ENCODE results near the gene EAPP.
"Not testable (repeated sequence)": the region's sequence is repeated elsewhere in the genome, so short reads cannot be mapped to it uniquely, and the experiment has no call there.

EAPP gene

GRCh38 chr14:34536951-34537676, 2.4 kb downstream of the EAPP start:
- DNase-seq (ENCODE audit: extremely low read depth, insufficient read length): no peak
- no peak overlapping the region for H3K4me3 ChIP-seq (replicated peaks; ENCODE audit: low read depth, low read length)

GRCh38 chr14:34527591-34527990, 11.9 kb downstream of the EAPP start:
- DNase-seq (ENCODE audit: extremely low read depth, insufficient read length): no peak
- H3K4me3 ChIP-seq (replicated peaks; ENCODE audit: low read depth, low read length): no peak overlapping the region
- no peaks in the 10 kb centered on the region for H3K27me3 ChIP-seq (replicated peaks; ENCODE audit: control insufficient read depth, insufficient read depth, low read length)
- TF ChIP-seq CTCF (IDR thresholded peaks at IDR 0.05; ENCODE audit: insufficient read depth, low read length, poor library complexity, severe bottlenecking): no peak
- peaks cover 4% of the 10 kb centered on the region for H3K36me3 ChIP-seq (ENCODE audit: control insufficient read depth, insufficient read depth, low read length)

More at GRCh38 chr14:34536951-34537676, 2.4 kb downstream of the EAPP start:
- Histone ChIP-seq H3K36me3 (ENCODE audit: control insufficient read depth, insufficient read depth, low read length) (peaks cover 2% of the 10 kb centered on the region), H3K27me3 (replicated peaks; ENCODE audit: control insufficient read depth, insufficient read depth, low read length) (no peaks in the 10 kb centered on the region)
- no peak for TF ChIP-seq CTCF (IDR thresholded peaks at IDR 0.05; ENCODE audit: insufficient read depth, low read length, poor library complexity, severe bottlenecking)

- H3K27me3 ChIP-seq (replicated peaks; ENCODE audit: control insufficient read depth, insufficient read depth, low read length); H3K4me3 ChIP-seq (replicated peaks; ENCODE audit: low read depth, low read length); DNase-seq (ENCODE audit: extremely low read depth, insufficient read length); H3K36me3 ChIP-seq (ENCODE audit: control insufficient read depth, insufficient read depth, low read length): not testable (repeated sequence)
Observed at GRCh38 chr14:34524216-34524615, 15.3 kb downstream of the EAPP start.

- no peak for DNase-seq (ENCODE audit: extremely low read depth, insufficient read length)
- no peak for TF ChIP-seq CTCF (IDR thresholded peaks at IDR 0.05; ENCODE audit: insufficient read depth, low read length, poor library complexity, severe bottlenecking)
- Histone ChIP-seq H3K36me3 (ENCODE audit: control insufficient read depth, insufficient read depth, low read length) (peaks cover 6% of the 10 kb centered on the region), H3K4me3 (replicated peaks; ENCODE audit: low read depth, low read length) (no peak overlapping the region), H3K27me3 (replicated peaks; ENCODE audit: control insufficient read depth, insufficient read depth, low read length) (no peaks in the 10 kb centered on the region)
Observed at GRCh38 chr14:34522496-34522895, 17.0 kb downstream of the EAPP start.

- not testable (repeated sequence) for H3K36me3 ChIP-seq (ENCODE audit: control insufficient read depth, insufficient read depth, low read length); H3K27me3 ChIP-seq (replicated peaks; ENCODE audit: control insufficient read depth, insufficient read depth, low read length); H3K4me3 ChIP-seq (replicated peaks; ENCODE audit: low read depth, low read length); DNase-seq (ENCODE audit: extremely low read depth, insufficient read length)
Observed at GRCh38 chr14:34521071-34521470, 18.4 kb downstream of the EAPP start.

GRCh38 chr14:34520304-34520970, 19.1 kb downstream of the EAPP start:
- H3K36me3 ChIP-seq (ENCODE audit: control insufficient read depth, insufficient read depth, low read length); H3K4me3 ChIP-seq (replicated peaks; ENCODE audit: low read depth, low read length); H3K27me3 ChIP-seq (replicated peaks; ENCODE audit: control insufficient read depth, insufficient read depth, low read length); DNase-seq (ENCODE audit: extremely low read depth, insufficient read length): not testable (repeated sequence)

GRCh38 chr14:34507884-34508283, 31.6 kb downstream of the EAPP start:
- no peak for TF ChIP-seq CTCF (IDR thresholded peaks at IDR 0.05; ENCODE audit: insufficient read depth, low read length, poor library complexity, severe bottlenecking)
- DNase-seq (ENCODE audit: extremely low read depth, insufficient read length): no peak
- H3K27me3 ChIP-seq (replicated peaks; ENCODE audit: control insufficient read depth, insufficient read depth, low read length): no peaks in the 10 kb centered on the region
- no peaks in the 10 kb centered on the region for H3K36me3 ChIP-seq (ENCODE audit: control insufficient read depth, insufficient read depth, low read length)
- H3K4me3 ChIP-seq (replicated peaks; ENCODE audit: low read depth, low read length): no peak overlapping the region
